Neural cell (in vitro differentiated cells): ENCODE measurements around the gene PSMB10.

ENCODE experiments used
- CTCF ChIP-seq: fragments of 450-650 bp; IDR thresholded peaks from 2 replicates; pipeline ENCODE4 v1.5.1; 2014; ENCODE audit warnings: antibody characterized with exemption, mild to moderate bottlenecking, moderate library complexity; ENCODE audit not compliant: poor library complexity, severe bottlenecking
- EP300 ChIP-seq: fragments of 450-650 bp; conservative IDR thresholded peaks from 2 replicates; pipeline ENCODE4 v1.6.1; 2014; ENCODE audit warnings: antibody characterized with exemption, mild to moderate bottlenecking, moderate library complexity; ENCODE audit not compliant: poor library complexity, severe bottlenecking
- EZH2 ChIP-seq: fragments of 200-600, 300-800 bp; shearing (Covaris generic), sonication (generic); IDR thresholded peaks from 2 replicates; pipeline ENCODE4 v1.6.1; 2014; ENCODE audit warnings: antibody characterized with exemption, low read length, borderline replicate concordance, mild to moderate bottlenecking; ENCODE audit not compliant: insufficient read depth, poor library complexity, severe bottlenecking
- MXI1 ChIP-seq: fragments of 450-650 bp; conservative IDR thresholded peaks from 2 replicates; pipeline ENCODE4 v1.6.1; 2014; ENCODE audit warnings: antibody characterized with exemption, mild to moderate bottlenecking; ENCODE audit not compliant: poor library complexity, severe bottlenecking
- POLR2AphosphoS5 ChIP-seq: IDR thresholded peaks from 2 replicates; pipeline ENCODE4 v1.6.1; 2012
- RAD21 ChIP-seq: fragments of 450-650 bp; conservative IDR thresholded peaks from 2 replicates; pipeline ENCODE4 v1.6.1; 2014; ENCODE audit warnings: antibody characterized with exemption, mild to moderate bottlenecking, moderate library complexity

- TF ChIP-seq EZH2 = no peak
- no peak for TF ChIP-seq CTCF
- TF ChIP-seq RAD21 = no peak
- TF ChIP-seq POLR2AphosphoS5 = no peak
- TF ChIP-seq EP300 = no peak
- no peak for TF ChIP-seq MXI1
These were observed 21.0 kb upstream of the PSMB10 start for GRCh38 chr16:67957622-67958021.
